CD14-positive monocyte (primary cell): ENCODE results near the gene NCOR2. TPM values are rescaled to one million over a fixed set of nuclear protein-coding genes. Genes with fewer than 3 reads are reported as not detected.
A peak's percentile ranks its signal among the peaks of the same experiment; 100 is the strongest.

ENCODE experiments used
- DNase-seq, 3 donors: peaks; one replicate each; pipeline ENCODE4 v3.0.0-alpha.2; 2011 to 2022
- H2AFZ ChIP-seq: 2 replicates; pipeline ENCODE4 v1.6.0; 2012; ENCODE audit warnings: mild to moderate bottlenecking, low read depth, low read length, inconsistent platforms; ENCODE audit not compliant: insufficient read depth, poor library complexity, severe bottlenecking
- H3K27ac ChIP-seq, 2 donors: 1 replicate in 1 of 2; 2 replicates in 1 of 2; pipeline ENCODE4 v1.5.1; 2012 to 2013; ENCODE audit warnings: low read length in 2 of 2, control low read depth in 1 of 2, inconsistent platforms in 1 of 2, low read depth in 1 of 2, mild to moderate bottlenecking in 1 of 2
- H3K27me3 ChIP-seq, 2 donors: one replicate each; pipeline versions ENCODE4 v1.6.0 to v1.6.1; 2011 to 2013; ENCODE audit warnings: low read length in 2 of 2; ENCODE audit not compliant: control insufficient read depth in 2 of 2, insufficient read depth in 2 of 2
- H3K36me3 ChIP-seq, 2 donors: replicated peaks in 1 of 2; 1 replicate in 1 of 2; 2 replicates in 1 of 2; pipeline versions ENCODE4 v1.5.1 to v1.6.1; 2012 to 2013; ENCODE audit warnings: low read length in 2 of 2, control low read depth in 1 of 2, inconsistent platforms in 1 of 2, mild to moderate bottlenecking in 1 of 2; ENCODE audit not compliant: insufficient read depth in 2 of 2, control insufficient read depth in 1 of 2
- H3K4me1 ChIP-seq, 2 donors: 1 replicate in 1 of 2; 2 replicates in 1 of 2; pipeline versions ENCODE4 v1.5.1 to v1.6.1; 2012 to 2013; ENCODE audit warnings: low read length in 2 of 2, control low read depth in 1 of 2, inconsistent platforms in 1 of 2, mild to moderate bottlenecking in 1 of 2, moderate library complexity in 1 of 2; ENCODE audit not compliant: insufficient read depth in 2 of 2, control insufficient read depth in 1 of 2
- H3K4me2 ChIP-seq: replicated peaks from 2 replicates; pipeline ENCODE3; 2012; ENCODE audit warnings: low read length, moderate library complexity, mild to moderate bottlenecking; ENCODE audit not compliant: poor library complexity, severe bottlenecking; ENCODE audit errors: extremely low read depth
- H3K4me3 ChIP-seq, 3 experiments: fragments of 200-600 bp in 1 of 3; sonication (generic) in 1 of 3; replicated peaks in 1 of 3; 1 replicate in 2 of 3; 2 replicates in 1 of 3; pipeline ENCODE4 v1.5.1; 2011 to 2013; ENCODE audit warnings: low read length in 3 of 3, mild to moderate bottlenecking in 3 of 3, control low read depth in 2 of 3, low read depth in 2 of 3, inconsistent platforms in 1 of 3, moderate library complexity in 1 of 3
- H3K79me2 ChIP-seq: 2 replicates; pipeline ENCODE4 v1.6.0; 2012; ENCODE audit warnings: mild to moderate bottlenecking, control low read depth, inconsistent platforms, low read length, moderate library complexity; ENCODE audit not compliant: insufficient read depth
- H3K9ac ChIP-seq: 2 replicates; pipeline ENCODE4 v1.6.0; 2017; ENCODE audit warnings: low read length, mild to moderate bottlenecking; ENCODE audit not compliant: insufficient read depth, poor library complexity, severe bottlenecking
- H3K9me3 ChIP-seq, 2 donors: replicated peaks in 1 of 2; 1 replicate in 1 of 2; 2 replicates in 1 of 2; pipeline versions ENCODE4 v1.5.1 to v1.6.1; 2012 to 2013; ENCODE audit warnings: low read length in 2 of 2, control low read depth in 1 of 2; ENCODE audit not compliant: control insufficient read depth in 1 of 2, insufficient read depth in 1 of 2
- H4K20me1 ChIP-seq: 2 replicates; pipeline ENCODE4 v1.6.0; 2012; ENCODE audit warnings: mild to moderate bottlenecking, low read length, control low read depth, moderate library complexity; ENCODE audit not compliant: insufficient read depth
- H3K27ac Mint-ChIP-seq, 7 donors: one replicate each; pipeline ENCODE4 v1.8.0; 2020; ENCODE audit warnings: mild to moderate bottlenecking in 7 of 7, mixed read lengths in 7 of 7, moderate library complexity in 6 of 7, inconsistent platforms in 2 of 7
- H3K27me3 Mint-ChIP-seq, 3 donors: one replicate each; pipeline ENCODE4 v1.8.0; 2021 to 2022; ENCODE audit warnings: low read depth in 3 of 3, mild to moderate bottlenecking in 3 of 3, mixed read lengths in 3 of 3, moderate library complexity in 3 of 3, inconsistent platforms in 1 of 3
- H3K36me3 Mint-ChIP-seq, 2 donors: one replicate each; pipeline ENCODE4 v1.8.0; 2020; ENCODE audit warnings: mixed read lengths in 2 of 2, inconsistent platforms in 1 of 2, mild to moderate bottlenecking in 1 of 2
- H3K4me1 Mint-ChIP-seq: one replicate; pipeline ENCODE4 v1.8.0; 2020; ENCODE audit warnings: mild to moderate bottlenecking, mixed read lengths
- H3K4me3 Mint-ChIP-seq, 2 donors: one replicate each; pipeline ENCODE4 v1.8.0; 2020; ENCODE audit warnings: mild to moderate bottlenecking in 2 of 2, mixed read lengths in 2 of 2, moderate library complexity in 1 of 2
- H3K9me3 Mint-ChIP-seq, 7 donors: one replicate each; pipeline ENCODE4 v1.8.0; 2020 to 2022; ENCODE audit warnings: mixed read lengths in 7 of 7, mild to moderate bottlenecking in 6 of 7, moderate library complexity in 6 of 7, inconsistent platforms in 2 of 7
- WGBS: methylation state at CpG from one replicate; pipeline ENCODE4 v1.1.5; 2013; ENCODE audit warnings: missing lambda C conversion rate; ENCODE audit not compliant: insufficient coverage; 5-methylcytosine and 5-hydroxymethylcytosine counted together
- intact Hi-C, 2 donors: fragments of 100-400 bp; cut with micrococcal nuclease; formaldehyde crosslinking; loops; one replicate each; pipeline versions ENCODE4 v1.15.0 to v1.15.1; 2023
- polyA plus RNA-seq, 3 donors: library from polyadenylated mRNA; depleted of rRNA in 1 of 3; unstranded in 2 of 3; stranded (reverse) in 1 of 3; fragments of 300-500 nt in 2 of 3; fragments of >200 nt in 1 of 3; fragmentation: Illumina TruSeq in 2 of 3; gene quantifications; 1 replicate in 2 of 3; 2 replicates in 1 of 3; pipeline ENCODE4 v1.2.3, GENCODE V29; 2012 to 2021
- TF ChIP-seq, protein P1 (sequence below): fragments of 200-600 bp; IDR thresholded peaks from one replicate; pipeline ENCODE4 v1.8.0; 2022; ENCODE audit warnings: antibody characterized with exemption, mild to moderate bottlenecking

NCOR2 gene
- polyA plus RNA-seq, 3 donors, result 4.7 to 46.8 (median 5.5) TPM

- TF ChIP-seq, protein P1, sequence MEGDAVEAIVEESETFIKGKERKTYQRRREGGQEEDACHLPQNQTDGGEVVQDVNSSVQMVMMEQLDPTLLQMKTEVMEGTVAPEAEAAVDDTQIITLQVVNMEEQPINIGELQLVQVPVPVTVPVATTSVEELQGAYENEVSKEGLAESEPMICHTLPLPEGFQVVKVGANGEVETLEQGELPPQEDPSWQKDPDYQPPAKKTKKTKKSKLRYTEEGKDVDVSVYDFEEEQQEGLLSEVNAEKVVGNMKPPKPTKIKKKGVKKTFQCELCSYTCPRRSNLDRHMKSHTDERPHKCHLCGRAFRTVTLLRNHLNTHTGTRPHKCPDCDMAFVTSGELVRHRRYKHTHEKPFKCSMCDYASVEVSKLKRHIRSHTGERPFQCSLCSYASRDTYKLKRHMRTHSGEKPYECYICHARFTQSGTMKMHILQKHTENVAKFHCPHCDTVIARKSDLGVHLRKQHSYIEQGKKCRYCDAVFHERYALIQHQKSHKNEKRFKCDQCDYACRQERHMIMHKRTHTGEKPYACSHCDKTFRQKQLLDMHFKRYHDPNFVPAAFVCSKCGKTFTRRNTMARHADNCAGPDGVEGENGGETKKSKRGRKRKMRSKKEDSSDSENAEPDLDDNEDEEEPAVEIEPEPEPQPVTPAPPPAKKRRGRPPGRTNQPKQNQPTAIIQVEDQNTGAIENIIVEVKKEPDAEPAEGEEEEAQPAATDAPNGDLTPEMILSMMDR, result no peak
- no peak overlapping the region for H2AFZ ChIP-seq
- H3K4me3 ChIP-seq, result no peak overlapping the region
- DNase-seq, result no peak
- H3K4me1 ChIP-seq, result peaks cover 10 to 11% of the 10 kb centered on the region in 2 donors
- H4K20me1 ChIP-seq, result peaks cover 99% of the 10 kb centered on the region
- H3K27me3 Mint-ChIP-seq, result no peaks in the 10 kb centered on the region
- WGBS, result 89% methylated on average over 13 of the region's 13 CpGs
- no peak overlapping the region for H3K4me2 ChIP-seq
- no peaks in the 10 kb centered on the region for H3K9me3 Mint-ChIP-seq
- H3K27me3 ChIP-seq, result no peaks in the 10 kb centered on the region
- H3K36me3 ChIP-seq, result peaks cover 22 to 63% of the 10 kb centered on the region in 2 donors
- no peak overlapping the region for H3K9ac ChIP-seq
- intact Hi-C loops, result no loop called here
- no peak overlapping the region for H3K4me3 Mint-ChIP-seq
- peaks cover 22% of the 10 kb centered on the region for H3K4me1 Mint-ChIP-seq
- H3K9me3 ChIP-seq, result no peaks in the 10 kb centered on the region
- no peak overlapping the region for H3K27ac ChIP-seq
- H3K36me3 Mint-ChIP-seq, result peaks cover 41 to 59% of the 10 kb centered on the region in 2 donors
- peaks cover 94% of the 10 kb centered on the region for H3K79me2 ChIP-seq
- H3K27ac Mint-ChIP-seq, result peak overlapping the region in 2 of 7 donors; percentile 55 to 61
Observed at GRCh38 chr12:124533456-124533855, 34.0 kb downstream of the NCOR2 start.

- no peaks in the 10 kb centered on the region for H3K27me3 Mint-ChIP-seq
- no peaks in the 10 kb centered on the region for H3K27me3 ChIP-seq
- peaks cover 5 to 6% of the 10 kb centered on the region in 2 donors for H3K4me1 ChIP-seq
- H3K4me2 ChIP-seq, result no peak overlapping the region
- H3K36me3 ChIP-seq, result peaks cover 23 to 68% of the 10 kb centered on the region in 2 donors
- H3K27ac Mint-ChIP-seq, result peak overlapping the region in 1 of 7 donors; percentile 61
- TF ChIP-seq, protein P1, result no peak
- no peak overlapping the region for H3K9ac ChIP-seq
- H3K4me1 Mint-ChIP-seq, result peaks cover 17% of the 10 kb centered on the region
- intact Hi-C loops, result no loop called here
- no peak overlapping the region for H2AFZ ChIP-seq
- peaks cover 45 to 63% of the 10 kb centered on the region in 2 donors for H3K36me3 Mint-ChIP-seq
- H3K27ac ChIP-seq, result no peak overlapping the region
- no peak overlapping the region for H3K4me3 Mint-ChIP-seq
- H3K9me3 Mint-ChIP-seq, result no peaks in the 10 kb centered on the region
- H3K9me3 ChIP-seq, result no peaks in the 10 kb centered on the region
- WGBS, result 78% methylated on average over 5 of the region's 5 CpGs
- H4K20me1 ChIP-seq, result peaks cover 99% of the 10 kb centered on the region
- peaks cover 94% of the 10 kb centered on the region for H3K79me2 ChIP-seq
- H3K4me3 ChIP-seq, result no peak overlapping the region
- no peak for DNase-seq
Observed at GRCh38 chr12:124532967-124533366, 34.4 kb downstream of the NCOR2 start.
